SU-DHL-6 (cell line): ENCODE data around the gene KRTAP4-4.

Experiments
- H2AFZ ChIP-seq: fragments of 200-600 bp; sonication (generic); 2 replicates; pipeline ENCODE4 v1.6.1; 2014; ENCODE audit warnings: low read depth, mild to moderate bottlenecking, moderate library complexity, mixed read lengths, antibody characterized with exemption, low read length; ENCODE audit not compliant: severe bottlenecking
- H3F3A ChIP-seq: fragments of 200-600 bp; shearing (Covaris generic); 2 replicates; pipeline ENCODE4 v1.6.0; 2016; ENCODE audit warnings: antibody characterized with exemption, mild to moderate bottlenecking; ENCODE audit not compliant: insufficient read depth
- H3K27ac ChIP-seq: fragments of 200-600 bp; sonication (generic); 2 replicates; pipeline ENCODE4 v1.5.1; 2016; ENCODE audit warnings: low read depth, mild to moderate bottlenecking, low read length, moderate library complexity, mixed read lengths
- H3K27me3 ChIP-seq: fragments of 200-600 bp; sonication (generic), shearing (Covaris generic); 2 replicates; pipeline ENCODE4 v1.6.0; 2014; ENCODE audit warnings: mild to moderate bottlenecking, low read length
- H3K36me3 ChIP-seq: fragments of 200-600 bp; sonication (generic); 2 replicates; pipeline ENCODE4 v1.6.1; 2014; ENCODE audit warnings: mild to moderate bottlenecking, low read length, mixed read lengths
- H3K4me2 ChIP-seq: fragments of 300-600, 200-600 bp; shearing (Covaris generic), sonication (generic); 2 replicates; pipeline ENCODE4 v1.6.0; 2014; ENCODE audit warnings: low read length, low read depth, mild to moderate bottlenecking; ENCODE audit not compliant: poor library complexity, severe bottlenecking
- H3K4me3 ChIP-seq: fragments of 200-600 bp; sonication (generic); 2 replicates; pipeline ENCODE4 v1.5.1; 2014; ENCODE audit warnings: antibody characterized with exemption, low read length, mild to moderate bottlenecking, mixed read lengths; ENCODE audit not compliant: insufficient read depth, poor library complexity, severe bottlenecking
- H3K79me2 ChIP-seq: fragments of 200-600 bp; sonication (generic); 2 replicates; pipeline ENCODE4 v1.6.1; 2014; ENCODE audit warnings: mild to moderate bottlenecking, low read length, moderate library complexity; ENCODE audit not compliant: insufficient read depth
- H3K9ac ChIP-seq: fragments of 200-600 bp; sonication (generic); 2 replicates; pipeline ENCODE4 v1.7.0; 2014; ENCODE audit warnings: mild to moderate bottlenecking, low read length
- H3K9me2 ChIP-seq: fragments of 200-600 bp; sonication (generic); replicated peaks from 2 replicates; pipeline ENCODE4 v1.6.1; 2014; ENCODE audit warnings: low read length; ENCODE audit not compliant: insufficient read depth
- H3K9me3 ChIP-seq: fragments of 200-600 bp; sonication (generic); 2 replicates; pipeline ENCODE4 v1.6.1; 2014; ENCODE audit warnings: low read length, mixed read lengths; ENCODE audit not compliant: insufficient read depth
- H4K20me1 ChIP-seq: fragments of 200-600 bp; sonication (generic); 2 replicates; pipeline ENCODE4 v1.6.1; 2014; ENCODE audit warnings: low read depth, mild to moderate bottlenecking, antibody characterized with exemption, low read length, moderate library complexity, mixed read lengths
- EZH2phosphoT487 ChIP-seq: fragments of 200-600 bp; sonication (generic), shearing (Covaris generic); conservative IDR thresholded peaks from 2 replicates; pipeline ENCODE4 v1.6.1; 2018; ENCODE audit warnings: mild to moderate bottlenecking, antibody characterized with exemption, low read length, moderate library complexity, mixed read lengths
- TF ChIP-seq, protein P1 (sequence below): fragments of 200-600 bp; sonication (generic); IDR thresholded peaks from one replicate; pipeline ENCODE4 v1.5.1; 2017; ENCODE audit warnings: antibody characterized with exemption, mild to moderate bottlenecking, low read length, moderate library complexity; ENCODE audit not compliant: insufficient read depth, poor library complexity, severe bottlenecking

The KRTAP4-4 gene

DNA sequence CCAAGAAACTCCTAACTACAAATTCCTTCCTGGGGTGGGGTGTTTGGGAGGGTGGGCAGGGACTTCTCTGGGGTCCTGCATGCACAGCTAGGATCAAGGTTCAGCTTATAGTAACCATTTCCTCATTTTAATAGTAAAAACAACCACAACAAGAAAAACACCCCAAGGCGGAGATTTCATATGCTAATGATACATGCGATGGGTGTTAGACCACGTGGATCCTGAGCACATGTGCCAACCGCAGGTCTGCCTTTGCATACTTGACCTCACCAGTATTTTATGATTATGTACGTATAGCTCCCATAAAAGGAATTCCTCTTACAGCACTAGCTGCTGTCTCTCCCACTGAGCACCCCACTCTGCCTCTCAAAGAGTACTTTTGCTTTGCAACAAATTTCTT is 44.3 kb downstream of the KRTAP4-4 start:
- H3K9ac ChIP-seq: no peak overlapping the region
- H3F3A ChIP-seq: no peaks in the 10 kb centered on the region
- H3K79me2 ChIP-seq: no peaks in the 10 kb centered on the region
- H3K9me2 ChIP-seq: no peaks in the 10 kb centered on the region
- no peak overlapping the region for H3K27ac ChIP-seq
- no peak for TF ChIP-seq EZH2phosphoT487
- TF ChIP-seq, protein P1, sequence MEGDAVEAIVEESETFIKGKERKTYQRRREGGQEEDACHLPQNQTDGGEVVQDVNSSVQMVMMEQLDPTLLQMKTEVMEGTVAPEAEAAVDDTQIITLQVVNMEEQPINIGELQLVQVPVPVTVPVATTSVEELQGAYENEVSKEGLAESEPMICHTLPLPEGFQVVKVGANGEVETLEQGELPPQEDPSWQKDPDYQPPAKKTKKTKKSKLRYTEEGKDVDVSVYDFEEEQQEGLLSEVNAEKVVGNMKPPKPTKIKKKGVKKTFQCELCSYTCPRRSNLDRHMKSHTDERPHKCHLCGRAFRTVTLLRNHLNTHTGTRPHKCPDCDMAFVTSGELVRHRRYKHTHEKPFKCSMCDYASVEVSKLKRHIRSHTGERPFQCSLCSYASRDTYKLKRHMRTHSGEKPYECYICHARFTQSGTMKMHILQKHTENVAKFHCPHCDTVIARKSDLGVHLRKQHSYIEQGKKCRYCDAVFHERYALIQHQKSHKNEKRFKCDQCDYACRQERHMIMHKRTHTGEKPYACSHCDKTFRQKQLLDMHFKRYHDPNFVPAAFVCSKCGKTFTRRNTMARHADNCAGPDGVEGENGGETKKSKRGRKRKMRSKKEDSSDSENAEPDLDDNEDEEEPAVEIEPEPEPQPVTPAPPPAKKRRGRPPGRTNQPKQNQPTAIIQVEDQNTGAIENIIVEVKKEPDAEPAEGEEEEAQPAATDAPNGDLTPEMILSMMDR: no peak
- H3K4me3 ChIP-seq: no peak overlapping the region
- H3K9me3 ChIP-seq: peaks cover 3% of the 10 kb centered on the region; the same call in 1 of the 2 replicates
- H2AFZ ChIP-seq: no peak overlapping the region
- no peak overlapping the region for H3K4me2 ChIP-seq
- no peaks in the 10 kb centered on the region for H3K36me3 ChIP-seq
- no peaks in the 10 kb centered on the region for H4K20me1 ChIP-seq
- H3K27me3 ChIP-seq: no peaks in the 10 kb centered on the region

DNA sequence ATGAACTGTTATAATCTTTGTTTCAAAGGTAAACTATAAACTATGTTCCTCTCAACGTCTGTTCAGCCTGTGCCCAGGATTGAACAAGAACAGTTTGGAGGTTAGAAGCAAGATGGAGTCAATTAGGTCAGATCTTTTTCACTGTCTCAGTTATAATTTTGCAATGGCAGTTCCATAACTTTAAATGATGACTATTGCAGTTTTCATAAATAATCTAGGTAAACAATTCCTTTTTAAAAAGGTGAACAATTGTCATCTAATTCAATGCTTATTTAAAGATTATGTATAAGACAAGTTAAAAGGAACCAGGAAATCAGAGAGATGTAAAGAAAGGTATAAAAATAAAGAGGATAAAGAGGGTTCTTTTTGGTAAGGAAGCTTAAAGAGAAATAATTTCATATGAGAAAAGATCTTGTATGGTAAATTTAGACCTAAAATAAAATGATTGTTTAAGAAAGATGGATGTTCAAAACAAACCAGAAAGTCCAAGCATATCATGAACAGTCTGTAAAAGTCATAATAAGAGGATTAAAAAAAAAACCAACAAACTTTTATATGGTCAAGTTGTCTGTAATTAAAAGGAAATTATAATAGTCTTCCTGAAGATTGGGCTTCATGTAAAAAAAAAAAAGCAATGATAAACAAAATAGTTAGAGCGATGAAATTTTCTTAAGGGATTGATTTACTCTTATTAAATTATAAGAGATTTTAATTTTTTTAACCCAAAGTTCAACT is 49.2 kb downstream of the KRTAP4-4 start:
- Histone ChIP-seq H3K9ac (no peak overlapping the region), H3K9me3 (peaks cover 10% of the 10 kb centered on the region; the same call in 1 of the 2 replicates), H3K27me3 (no peaks in the 10 kb centered on the region), H3K79me2 (no peaks in the 10 kb centered on the region), H4K20me1 (no peaks in the 10 kb centered on the region), H3K9me2 (no peaks in the 10 kb centered on the region), H3F3A (no peaks in the 10 kb centered on the region), H3K4me3 (no peak overlapping the region), H3K27ac (no peak overlapping the region), H3K36me3 (no peaks in the 10 kb centered on the region), H2AFZ (no peak overlapping the region), H3K4me2 (no peak overlapping the region)
- TF ChIP-seq, protein P1: no peak
- no peak for TF ChIP-seq EZH2phosphoT487
